ENCODE data around the gene ZNF638.
"Not testable (repeated sequence)": the region's sequence is repeated elsewhere in the genome, so short reads cannot be mapped to it uniquely, and the experiment has no call there.

The ZNF638 gene

DNA sequence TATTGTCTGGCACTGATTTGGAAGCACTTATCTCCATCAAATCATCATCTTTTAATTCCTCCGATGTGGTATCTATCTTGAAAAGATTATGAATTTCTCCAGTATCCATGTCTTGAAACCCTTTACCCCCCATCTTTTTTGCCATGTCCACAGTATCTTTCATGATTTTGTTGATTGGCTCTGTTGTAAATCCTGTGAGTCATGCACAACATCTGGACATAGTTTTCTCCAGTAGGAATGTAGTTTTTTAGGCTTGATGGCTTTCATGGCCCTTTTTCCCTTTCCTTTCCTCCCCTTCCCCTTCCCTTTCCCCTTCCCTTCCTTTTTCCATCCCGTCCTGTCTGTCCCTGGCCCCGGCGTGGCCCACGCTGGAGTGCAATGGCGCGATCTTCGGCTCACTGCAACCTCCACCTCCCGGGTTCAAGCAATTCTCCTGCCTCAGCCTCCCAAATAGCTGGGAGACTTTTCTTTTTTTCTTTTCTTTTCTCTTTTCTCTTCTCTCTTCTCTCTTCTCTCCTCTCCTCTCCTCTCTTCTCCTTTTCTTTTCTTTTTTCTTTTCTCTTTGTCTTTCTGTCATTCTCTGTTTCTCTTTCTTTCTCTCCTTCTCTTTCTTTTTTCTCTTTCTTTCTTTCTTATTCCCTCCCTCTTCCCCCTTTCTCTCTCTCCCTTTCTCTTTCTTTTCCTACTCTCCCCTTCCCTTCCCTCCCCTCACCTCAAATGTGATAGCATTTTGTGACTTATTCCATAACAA is 18.4 kb upstream of the ZNF638 start:
- no peak overlapping the region for H3K27ac ChIP-seq (ENCODE audit: low read depth, low read length)
- WGBS: 91% methylated on average over 9 of the region's 9 CpGs
- no peak overlapping the region for H3K4me3 ChIP-seq (ENCODE audit: low read length)
- no peaks in the 10 kb centered on the region for H3K27me3 ChIP-seq (ENCODE audit: insufficient read depth, low read length)
- H3K9me3 ChIP-seq (ENCODE audit: insufficient read depth, low read depth, low read length): 0 out of 2 replicates have a peak, but pooled peaks cover 12% of the 10 kb centered on the region
- no peaks in the 10 kb centered on the region for H3K4me1 ChIP-seq (ENCODE audit: insufficient read depth, low read length)
- H3K36me3 ChIP-seq (ENCODE audit: insufficient read depth, low read length): no peaks in the 10 kb centered on the region; the same call in 1 of the 2 replicates
- no peak overlapping the region for H3K9ac ChIP-seq (ENCODE audit: low read depth, low read length)

DNA sequence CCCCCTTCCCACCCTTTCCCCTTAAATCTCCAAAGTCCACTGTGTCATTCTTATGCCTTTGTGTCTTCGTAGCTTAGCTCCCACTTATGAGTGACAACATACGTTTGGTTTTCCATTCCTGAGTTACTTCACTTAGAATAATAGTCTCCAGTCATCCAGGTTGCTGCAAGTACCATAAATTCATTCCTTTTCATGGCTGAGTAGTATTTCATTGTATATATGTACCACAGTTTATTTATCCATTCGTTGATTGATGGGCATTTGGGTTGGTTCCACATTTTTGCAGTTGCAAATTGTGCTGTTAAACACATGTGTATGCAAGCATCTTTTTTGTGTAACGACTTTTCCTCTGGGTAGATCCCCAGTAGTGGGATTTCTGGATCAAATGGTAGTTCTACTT is 14.5 kb upstream of the ZNF638 start:
- Histone ChIP-seq H3K4me1 (ENCODE audit: insufficient read depth, low read length) (no peaks in the 10 kb centered on the region), H3K27ac (ENCODE audit: low read depth, low read length) (no peak overlapping the region)
- WGBS: 89% methylated on average over 4 of the region's 4 CpGs

DNA sequence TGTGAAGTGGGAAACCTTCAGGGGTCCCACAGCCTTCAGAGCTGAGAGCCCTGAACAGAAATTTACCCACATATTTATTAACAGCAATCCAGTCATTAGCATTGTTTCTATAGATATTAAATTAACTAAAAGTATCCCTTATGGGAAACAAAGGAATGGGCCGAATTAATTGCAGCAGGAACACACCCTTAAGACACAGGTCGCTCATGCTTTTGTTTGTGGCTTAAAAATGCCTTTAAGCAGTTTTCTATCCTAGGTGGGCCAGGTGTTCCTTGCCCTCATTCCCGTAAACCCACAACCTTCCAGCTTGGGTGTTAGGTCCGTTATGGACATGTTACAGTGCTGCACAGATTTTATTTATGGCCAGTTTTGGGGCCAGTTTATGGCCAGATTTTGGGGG is 13.7 kb upstream of the ZNF638 start:
- H3K27ac ChIP-seq (ENCODE audit: low read depth, low read length); H3K36me3 ChIP-seq (ENCODE audit: insufficient read depth, low read length); H3K4me3 ChIP-seq (ENCODE audit: low read length); H3K27me3 ChIP-seq (ENCODE audit: insufficient read depth, low read length); H3K9ac ChIP-seq (ENCODE audit: low read depth, low read length); H3K4me1 ChIP-seq (ENCODE audit: insufficient read depth, low read length): not testable (repeated sequence)
- WGBS: 94% methylated on average over 4 of the region's 4 CpGs
- H3K9me3 ChIP-seq (ENCODE audit: insufficient read depth, low read depth, low read length): 0 out of 2 replicates have a peak, but pooled peaks cover 24% of the 10 kb centered on the region

More for the DNA sequence above, 14.5 kb upstream of the ZNF638 start:
- no peak overlapping the region for H3K9ac ChIP-seq (ENCODE audit: low read depth, low read length)
- no peaks in the 10 kb centered on the region; the same call in 1 of the 2 replicates for H3K36me3 ChIP-seq (ENCODE audit: insufficient read depth, low read length)
- 0 out of 2 replicates have a peak, but pooled peaks cover 24% of the 10 kb centered on the region for H3K9me3 ChIP-seq (ENCODE audit: insufficient read depth, low read depth, low read length)
- no peaks in the 10 kb centered on the region for H3K27me3 ChIP-seq (ENCODE audit: insufficient read depth, low read length)
- no peak overlapping the region for H3K4me3 ChIP-seq (ENCODE audit: low read length)

DNA sequence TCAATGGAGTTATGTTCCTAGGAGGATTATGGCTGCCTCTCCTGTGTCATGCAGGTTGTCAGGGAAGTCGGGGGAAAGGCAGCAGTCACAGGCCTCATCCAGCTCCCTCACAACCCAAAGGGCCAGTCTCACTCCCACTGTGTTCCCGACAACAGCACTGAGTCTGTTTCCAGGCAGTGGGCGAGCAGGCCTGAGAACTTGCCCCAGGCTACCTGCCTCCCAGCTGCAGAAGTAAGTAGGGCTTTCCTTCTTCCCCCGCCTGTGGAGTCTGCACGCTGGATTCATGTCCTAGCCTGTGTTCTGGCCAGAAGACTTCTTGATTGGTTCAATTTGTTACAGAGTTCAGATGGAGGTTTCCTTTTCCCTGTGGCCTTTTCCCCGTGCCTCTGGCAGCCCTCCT is 8.2 kb upstream of the ZNF638 start:
- no peaks in the 10 kb centered on the region for H3K27me3 ChIP-seq (ENCODE audit: insufficient read depth, low read length)
- WGBS: 90% methylated on average over 6 of the region's 6 CpGs
- 0 out of 2 replicates have a peak, but pooled peaks cover 11% of the 10 kb centered on the region for H3K9me3 ChIP-seq (ENCODE audit: insufficient read depth, low read depth, low read length)
- H3K9ac ChIP-seq (ENCODE audit: low read depth, low read length): no peak overlapping the region
- H3K27ac ChIP-seq (ENCODE audit: low read depth, low read length): no peak overlapping the region
- H3K36me3 ChIP-seq (ENCODE audit: insufficient read depth, low read length): no peaks in the 10 kb centered on the region
- peaks cover 5% of the 10 kb centered on the region for H3K4me1 ChIP-seq (ENCODE audit: insufficient read depth, low read length)
- H3K4me3 ChIP-seq (ENCODE audit: low read length): no peak overlapping the region

DNA sequence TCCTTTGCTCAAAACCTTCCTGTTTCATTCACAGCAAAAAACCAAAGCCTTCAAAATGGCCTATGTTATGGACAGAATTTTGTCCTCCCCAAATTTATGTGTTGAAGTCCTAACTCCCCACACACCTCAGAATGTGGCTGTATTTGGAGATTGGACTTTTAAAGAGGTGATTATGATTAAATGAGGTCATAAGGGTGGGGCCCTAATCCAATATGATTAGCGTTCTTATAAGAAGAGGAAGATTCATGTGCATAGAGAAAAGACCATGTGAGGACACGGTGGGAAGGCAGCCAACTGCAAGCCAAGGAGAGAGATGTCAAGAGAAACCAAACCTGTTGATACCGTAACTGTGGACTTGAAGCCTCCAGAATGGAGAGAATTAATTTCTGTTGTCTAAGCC is 4.6 kb upstream of the ZNF638 start:
- Histone ChIP-seq H3K36me3 (ENCODE audit: insufficient read depth, low read length) (no peaks in the 10 kb centered on the region), H3K9ac (ENCODE audit: low read depth, low read length) (no peak overlapping the region), H3K4me1 (ENCODE audit: insufficient read depth, low read length) (peaks cover 8% of the 10 kb centered on the region), H3K27me3 (ENCODE audit: insufficient read depth, low read length) (no peaks in the 10 kb centered on the region), H3K9me3 (ENCODE audit: insufficient read depth, low read depth, low read length) (no peaks in the 10 kb centered on the region), H3K4me3 (ENCODE audit: low read length) (no peak overlapping the region), H3K27ac (ENCODE audit: low read depth, low read length) (no peak overlapping the region)
- 91% methylated on average over 3 of the region's 3 CpGs for WGBS

DNA sequence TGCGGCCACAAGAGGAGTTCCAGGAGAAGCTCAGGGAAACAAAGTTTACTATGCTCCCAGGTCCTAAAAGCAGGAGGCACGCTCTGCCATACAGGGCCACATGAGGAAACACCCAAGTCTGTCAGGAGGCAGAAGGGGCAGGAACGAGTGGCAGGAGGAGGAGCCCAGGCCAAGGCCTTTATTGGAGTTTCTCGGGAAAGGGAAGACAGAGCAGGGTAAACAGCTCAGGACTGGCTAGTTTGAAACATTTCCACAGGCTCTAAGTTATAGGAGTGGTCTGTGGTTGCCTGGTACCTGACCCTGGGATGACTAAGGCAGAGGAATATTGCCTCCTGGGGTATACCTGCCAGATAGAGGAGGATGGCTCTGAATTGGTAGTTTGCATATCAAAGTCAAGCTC is 3.7 kb upstream of the ZNF638 start:
- Histone ChIP-seq H3K9ac (ENCODE audit: low read depth, low read length) (no peak overlapping the region), H3K27ac (ENCODE audit: low read depth, low read length) (no peak overlapping the region), H3K27me3 (ENCODE audit: insufficient read depth, low read length) (no peaks in the 10 kb centered on the region), H3K4me3 (ENCODE audit: low read length) (no peak overlapping the region), H3K9me3 (ENCODE audit: insufficient read depth, low read depth, low read length) (no peaks in the 10 kb centered on the region), H3K36me3 (ENCODE audit: insufficient read depth, low read length) (no peaks in the 10 kb centered on the region), H3K4me1 (ENCODE audit: insufficient read depth, low read length) (peaks cover 9% of the 10 kb centered on the region)
- 52% methylated on average over 4 of the region's 4 CpGs for WGBS

DNA sequence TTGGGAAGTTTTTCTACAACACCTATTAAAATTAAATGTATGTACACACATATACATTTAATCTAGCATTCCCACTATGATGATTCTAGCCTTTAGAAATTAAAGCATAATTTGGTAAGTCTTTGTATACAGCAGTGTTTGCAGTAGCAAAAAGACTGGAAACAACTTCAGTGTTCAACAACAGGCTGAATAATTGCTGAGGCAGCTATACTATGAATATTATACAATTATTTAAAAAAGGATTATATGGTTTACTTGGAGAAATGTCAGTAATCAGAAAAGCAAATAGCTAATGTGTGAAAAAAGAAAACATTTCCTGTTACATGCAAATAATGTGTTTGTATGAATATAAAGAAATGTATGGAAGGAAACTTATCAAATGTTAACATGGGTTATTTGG is 1.4 kb upstream of the ZNF638 start:
- Histone ChIP-seq H3K36me3 (ENCODE audit: insufficient read depth, low read length) (peaks cover 10% of the 10 kb centered on the region), H3K4me1 (ENCODE audit: insufficient read depth, low read length) (peaks cover 24% of the 10 kb centered on the region), H3K27me3 (ENCODE audit: insufficient read depth, low read length) (no peaks in the 10 kb centered on the region), H3K9me3 (ENCODE audit: insufficient read depth, low read depth, low read length) (no peaks in the 10 kb centered on the region), H3K27ac (ENCODE audit: low read depth, low read length) (no peak overlapping the region), H3K9ac (ENCODE audit: low read depth, low read length) (no peak overlapping the region), H3K4me3 (ENCODE audit: low read length) (no peak overlapping the region)

DNA sequence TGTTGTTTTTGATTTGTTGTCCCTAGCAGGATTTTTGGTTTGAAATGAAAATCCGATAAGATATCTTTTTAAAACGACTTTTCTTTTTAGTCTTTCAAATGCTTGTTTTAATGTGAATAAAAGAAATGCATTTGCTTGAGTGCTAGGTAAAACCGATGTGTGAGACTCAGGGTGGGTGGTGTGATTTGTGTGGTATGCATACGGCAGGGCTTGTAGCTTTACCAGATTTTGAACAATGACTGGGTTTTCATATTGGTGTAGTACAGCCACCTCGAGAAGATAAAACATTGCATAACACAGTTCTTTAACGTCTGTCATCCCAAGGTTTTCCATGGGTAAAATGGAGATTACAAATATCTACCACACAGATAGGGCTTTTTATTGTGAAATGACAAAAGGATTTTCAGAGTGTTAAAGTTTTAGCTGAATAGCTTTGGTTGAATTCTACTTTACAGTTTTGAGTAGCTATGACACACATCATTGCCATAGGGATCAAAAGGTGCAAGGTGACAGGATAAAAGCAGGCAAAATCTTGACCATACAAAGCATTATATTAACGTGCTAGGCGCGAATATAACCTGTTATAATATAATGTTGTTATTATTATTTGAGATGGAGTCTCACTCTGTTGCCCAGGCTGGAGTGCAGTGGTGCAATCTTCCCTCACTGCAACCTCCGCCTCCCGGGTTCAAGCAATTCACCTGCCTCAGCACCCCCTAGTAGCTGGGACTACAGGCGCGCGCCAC is 824 bp upstream of the ZNF638 start:
- WGBS: 78% methylated on average over 10 of the region's 14 CpGs
- H3K4me3 ChIP-seq (ENCODE audit: low read length): peak overlapping the region; percentile 93; the same call in 1 of the 2 replicates
- H3K36me3 ChIP-seq (ENCODE audit: insufficient read depth, low read length): peaks cover 16% of the 10 kb centered on the region
- H3K27me3 ChIP-seq (ENCODE audit: insufficient read depth, low read length): no peaks in the 10 kb centered on the region
- no peak overlapping the region for H3K9ac ChIP-seq (ENCODE audit: low read depth, low read length)
- no peaks in the 10 kb centered on the region for H3K9me3 ChIP-seq (ENCODE audit: insufficient read depth, low read depth, low read length)
- H3K4me1 ChIP-seq (ENCODE audit: insufficient read depth, low read length): peaks cover 24% of the 10 kb centered on the region
- no peak overlapping the region for H3K27ac ChIP-seq (ENCODE audit: low read depth, low read length)

DNA sequence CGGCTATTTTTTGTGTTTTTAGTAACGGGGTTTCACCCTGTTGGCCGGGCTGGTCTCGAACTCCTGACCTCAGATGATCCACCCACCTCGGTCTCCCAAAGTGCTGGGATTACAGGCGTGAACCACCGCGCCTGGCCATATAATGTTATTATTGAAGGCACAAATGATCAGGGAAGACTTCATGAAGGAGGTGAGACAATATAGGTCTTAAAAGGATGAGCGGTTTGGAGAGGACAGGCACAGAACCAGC is 326 bp upstream of the ZNF638 start:
- WGBS: 39% methylated on average over 9 of the region's 9 CpGs
- H3K9me3 ChIP-seq (ENCODE audit: insufficient read depth, low read depth, low read length); H3K27ac ChIP-seq (ENCODE audit: low read depth, low read length); H3K9ac ChIP-seq (ENCODE audit: low read depth, low read length); H3K27me3 ChIP-seq (ENCODE audit: insufficient read depth, low read length): not testable (repeated sequence)
- peaks cover 25% of the 10 kb centered on the region for H3K4me1 ChIP-seq (ENCODE audit: insufficient read depth, low read length)
- peaks cover 16% of the 10 kb centered on the region for H3K36me3 ChIP-seq (ENCODE audit: insufficient read depth, low read length)
- peak overlapping the region; percentile 93 for H3K4me3 ChIP-seq (ENCODE audit: low read length)

DNA sequence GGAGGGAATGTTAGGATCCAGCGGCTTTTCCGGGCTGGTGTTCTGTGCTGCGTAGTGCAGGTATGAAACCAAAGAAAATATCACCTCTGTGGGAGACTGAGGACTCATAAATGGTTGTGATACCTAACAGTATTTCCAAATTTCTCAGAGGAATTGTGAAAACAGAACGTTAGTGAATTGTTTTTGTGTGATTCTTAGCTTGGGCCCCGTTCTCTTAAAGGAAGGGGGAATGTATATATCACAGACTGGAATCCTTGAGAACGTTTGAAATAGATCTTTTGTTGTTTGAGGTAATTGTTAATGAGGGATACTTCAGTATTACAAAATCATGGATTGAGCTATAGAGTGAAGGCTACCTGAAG is 834 bp downstream of the ZNF638 start:
- H3K9me3 ChIP-seq (ENCODE audit: insufficient read depth, low read depth, low read length): no peaks in the 10 kb centered on the region
- H3K27ac ChIP-seq (ENCODE audit: low read depth, low read length): peak overlapping the region; percentile 98
- H3K4me1 ChIP-seq (ENCODE audit: insufficient read depth, low read length): peaks cover 28% of the 10 kb centered on the region
- peak overlapping the region; percentile 93 for H3K4me3 ChIP-seq (ENCODE audit: low read length)
- peak overlapping the region; percentile 99 for H3K9ac ChIP-seq (ENCODE audit: low read depth, low read length)
- peaks cover 16% of the 10 kb centered on the region for H3K36me3 ChIP-seq (ENCODE audit: insufficient read depth, low read length)
- H3K27me3 ChIP-seq (ENCODE audit: insufficient read depth, low read length): no peaks in the 10 kb centered on the region
- under 1% methylated on average over 6 of the region's 6 CpGs for WGBS

DNA sequence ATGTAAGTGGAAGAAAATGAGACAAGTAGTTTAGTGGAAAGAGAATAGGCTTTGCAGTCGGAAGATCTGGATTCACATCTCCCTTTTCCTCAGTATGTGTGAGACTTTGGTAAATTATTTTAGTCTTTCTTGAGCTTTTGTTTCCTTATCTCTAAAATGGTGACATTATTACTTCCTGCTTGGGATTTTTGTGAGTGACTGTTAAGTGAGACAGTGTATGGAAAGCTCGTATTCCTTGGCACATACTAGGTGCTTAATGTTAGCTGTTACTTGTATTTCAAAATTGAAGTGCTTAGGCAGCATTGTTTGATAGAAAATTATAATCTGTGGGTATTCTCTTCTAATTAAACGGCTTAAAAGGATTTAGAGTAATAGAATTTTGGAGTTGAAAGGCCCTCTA is 2.0 kb downstream of the ZNF638 start:
- peak overlapping the region; percentile 99; the same call in 1 of the 2 replicates for H3K9ac ChIP-seq (ENCODE audit: low read depth, low read length)
- no peaks in the 10 kb centered on the region for H3K27me3 ChIP-seq (ENCODE audit: insufficient read depth, low read length)
- H3K4me3 ChIP-seq (ENCODE audit: low read length): peak overlapping the region; percentile 93
- WGBS: 75% methylated on average over 3 of the region's 3 CpGs
- peaks cover 21% of the 10 kb centered on the region for H3K4me1 ChIP-seq (ENCODE audit: insufficient read depth, low read length)
- no peaks in the 10 kb centered on the region for H3K9me3 ChIP-seq (ENCODE audit: insufficient read depth, low read depth, low read length)
- no peak overlapping the region for H3K27ac ChIP-seq (ENCODE audit: low read depth, low read length)
- peaks cover 16% of the 10 kb centered on the region for H3K36me3 ChIP-seq (ENCODE audit: insufficient read depth, low read length)
